ENCODE results near the gene RBBP9. TPM values are rescaled to one million over a fixed set of nuclear protein-coding genes. Genes with fewer than 3 reads are reported as not detected.

Gene RBBP9
- total and polyA plus RNA-seq, 2 experiments from 2014 or later = 4.8 to 21.1 TPM

DNA sequence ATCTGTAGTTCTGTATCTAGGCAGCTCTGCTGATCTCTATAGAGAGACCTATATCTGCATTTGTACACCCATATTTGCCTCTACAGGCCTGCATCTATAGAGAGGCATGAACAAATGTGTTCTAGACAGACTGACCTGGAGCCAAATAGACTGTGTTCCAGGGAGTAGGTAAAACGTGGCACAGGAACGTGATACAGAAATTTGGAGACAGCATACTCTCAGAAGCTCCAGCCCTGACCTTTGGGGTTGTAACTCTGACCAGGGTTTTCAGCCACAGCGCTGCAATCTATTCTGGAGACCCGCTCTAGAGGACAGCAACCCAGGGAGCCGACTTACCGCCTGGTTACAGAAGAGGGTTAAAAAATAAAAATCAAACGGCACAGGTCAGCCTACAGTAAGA is 983 bp downstream of the RBBP9 start:
- Histone ChIP-seq H4K20me1 (replicated peaks; ENCODE audit: insufficient read depth) (peaks cover 4% of the 10 kb centered on the region; the same call in 1 of the 2 replicates), H3K4me3 (peak overlapping the region; percentile 87), H2AFZ (no peak overlapping the region), H3K9me2 (ENCODE audit: insufficient read depth) (no peaks in the 10 kb centered on the region), H3K27ac (ENCODE audit: low read depth) (no peak overlapping the region), H3F3A (replicated peaks; ENCODE audit: low read depth) (no peaks in the 10 kb centered on the region), H3K4me2 (peak overlapping the region; percentile 87), H3K36me3 (ENCODE audit: insufficient read depth) (peaks cover 14% of the 10 kb centered on the region), H3K79me2 (replicated peaks; ENCODE audit: insufficient read depth) (peaks cover 16% of the 10 kb centered on the region), H3K4me1 (ENCODE audit: insufficient read depth) (peaks cover 13% of the 10 kb centered on the region), H3K27me3 (ENCODE audit: insufficient read depth) (no peaks in the 10 kb centered on the region)
- peak; percentile 5; the same call in 1 of the 3 replicates for ATAC-seq
- H3K36me3 Mint-ChIP-seq (ENCODE audit: low read depth) = peaks cover 9% of the 10 kb centered on the region; the same call in 2 of the 3 replicates
- peak; percentile 5 for DNase-seq (ENCODE audit: low spot score)
- peaks cover 3% of the 10 kb centered on the region for H3K27me3 Mint-ChIP-seq (ENCODE audit: insufficient read depth, low read depth, poor library complexity)
- H3K4me3 Mint-ChIP-seq = peak overlapping the region; percentile 98
- TF ChIP-seq POLR2AphosphoS5 (IDR thresholded peaks at IDR 0.05; ENCODE audit: low read depth) (no peak), EZH2 (IDR thresholded peaks at IDR 0.05; ENCODE audit: low read depth, unreplicated experiment) (no peak), ZNF462 (CRISPR knock-in tag; IDR thresholded peaks at IDR 0.05) (no peak), CREB1 (CRISPR knock-in tag; IDR thresholded peaks at IDR 0.05; ENCODE audit: low read depth) (no peak), ZNF331 (CRISPR knock-in tag; IDR thresholded peaks at IDR 0.05; ENCODE audit: low read depth) (no peak), JUNB (IDR thresholded peaks at IDR 0.05; ENCODE audit: unreplicated experiment) (no peak), NANOG (IDR thresholded peaks at IDR 0.05; ENCODE audit: borderline replicate concordance) (no peak), CTCF (conservative IDR thresholded peaks at IDR 0.05; ENCODE audit: low read depth in 2 of 2) (no peak), ZNF114 (CRISPR knock-in tag; IDR thresholded peaks at IDR 0.05) (no peak), EZH2phosphoT487 (IDR thresholded peaks at IDR 0.05; ENCODE audit: unreplicated experiment) (no peak), STAT1 (IDR thresholded peaks at IDR 0.05; ENCODE audit: unreplicated experiment) (no peak)
- TF ChIP-seq, protein P1, sequence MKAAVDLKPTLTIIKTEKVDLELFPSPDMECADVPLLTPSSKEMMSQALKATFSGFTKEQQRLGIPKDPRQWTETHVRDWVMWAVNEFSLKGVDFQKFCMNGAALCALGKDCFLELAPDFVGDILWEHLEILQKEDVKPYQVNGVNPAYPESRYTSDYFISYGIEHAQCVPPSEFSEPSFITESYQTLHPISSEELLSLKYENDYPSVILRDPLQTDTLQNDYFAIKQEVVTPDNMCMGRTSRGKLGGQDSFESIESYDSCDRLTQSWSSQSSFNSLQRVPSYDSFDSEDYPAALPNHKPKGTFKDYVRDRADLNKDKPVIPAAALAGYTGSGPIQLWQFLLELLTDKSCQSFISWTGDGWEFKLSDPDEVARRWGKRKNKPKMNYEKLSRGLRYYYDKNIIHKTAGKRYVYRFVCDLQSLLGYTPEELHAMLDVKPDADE (IDR thresholded peaks at IDR 0.05) = no peak
- TF ChIP-seq, protein P2, sequence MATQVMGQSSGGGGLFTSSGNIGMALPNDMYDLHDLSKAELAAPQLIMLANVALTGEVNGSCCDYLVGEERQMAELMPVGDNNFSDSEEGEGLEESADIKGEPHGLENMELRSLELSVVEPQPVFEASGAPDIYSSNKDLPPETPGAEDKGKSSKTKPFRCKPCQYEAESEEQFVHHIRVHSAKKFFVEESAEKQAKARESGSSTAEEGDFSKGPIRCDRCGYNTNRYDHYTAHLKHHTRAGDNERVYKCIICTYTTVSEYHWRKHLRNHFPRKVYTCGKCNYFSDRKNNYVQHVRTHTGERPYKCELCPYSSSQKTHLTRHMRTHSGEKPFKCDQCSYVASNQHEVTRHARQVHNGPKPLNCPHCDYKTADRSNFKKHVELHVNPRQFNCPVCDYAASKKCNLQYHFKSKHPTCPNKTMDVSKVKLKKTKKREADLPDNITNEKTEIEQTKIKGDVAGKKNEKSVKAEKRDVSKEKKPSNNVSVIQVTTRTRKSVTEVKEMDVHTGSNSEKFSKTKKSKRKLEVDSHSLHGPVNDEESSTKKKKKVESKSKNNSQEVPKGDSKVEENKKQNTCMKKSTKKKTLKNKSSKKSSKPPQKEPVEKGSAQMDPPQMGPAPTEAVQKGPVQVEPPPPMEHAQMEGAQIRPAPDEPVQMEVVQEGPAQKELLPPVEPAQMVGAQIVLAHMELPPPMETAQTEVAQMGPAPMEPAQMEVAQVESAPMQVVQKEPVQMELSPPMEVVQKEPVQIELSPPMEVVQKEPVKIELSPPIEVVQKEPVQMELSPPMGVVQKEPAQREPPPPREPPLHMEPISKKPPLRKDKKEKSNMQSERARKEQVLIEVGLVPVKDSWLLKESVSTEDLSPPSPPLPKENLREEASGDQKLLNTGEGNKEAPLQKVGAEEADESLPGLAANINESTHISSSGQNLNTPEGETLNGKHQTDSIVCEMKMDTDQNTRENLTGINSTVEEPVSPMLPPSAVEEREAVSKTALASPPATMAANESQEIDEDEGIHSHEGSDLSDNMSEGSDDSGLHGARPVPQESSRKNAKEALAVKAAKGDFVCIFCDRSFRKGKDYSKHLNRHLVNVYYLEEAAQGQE (IDR thresholded peaks at IDR 0.05; ENCODE audit: unreplicated experiment) = no peak
- H3K9me3 Mint-ChIP-seq = no peaks in the 10 kb centered on the region
- peaks cover 13% of the 10 kb centered on the region for H3K4me1 Mint-ChIP-seq
- H3K27ac Mint-ChIP-seq = no peak overlapping the region; the same call in 1 of the 2 replicates
